Raji (cell line): ENCODE measurements around the gene ANKS1B.

ENCODE experiments used
- POLR2A ChIP-seq: IDR thresholded peaks from 2 replicates; pipeline ENCODE4 v1.6.1; 2011; ENCODE audit warnings: low read depth, low read length, control low read depth; ENCODE audit not compliant: insufficient read depth

ANKS1B gene

GRCh38 chr12:99436584-99436983 lies 548.2 kb downstream of the ANKS1B start:
- no peak for TF ChIP-seq POLR2A

DNA sequence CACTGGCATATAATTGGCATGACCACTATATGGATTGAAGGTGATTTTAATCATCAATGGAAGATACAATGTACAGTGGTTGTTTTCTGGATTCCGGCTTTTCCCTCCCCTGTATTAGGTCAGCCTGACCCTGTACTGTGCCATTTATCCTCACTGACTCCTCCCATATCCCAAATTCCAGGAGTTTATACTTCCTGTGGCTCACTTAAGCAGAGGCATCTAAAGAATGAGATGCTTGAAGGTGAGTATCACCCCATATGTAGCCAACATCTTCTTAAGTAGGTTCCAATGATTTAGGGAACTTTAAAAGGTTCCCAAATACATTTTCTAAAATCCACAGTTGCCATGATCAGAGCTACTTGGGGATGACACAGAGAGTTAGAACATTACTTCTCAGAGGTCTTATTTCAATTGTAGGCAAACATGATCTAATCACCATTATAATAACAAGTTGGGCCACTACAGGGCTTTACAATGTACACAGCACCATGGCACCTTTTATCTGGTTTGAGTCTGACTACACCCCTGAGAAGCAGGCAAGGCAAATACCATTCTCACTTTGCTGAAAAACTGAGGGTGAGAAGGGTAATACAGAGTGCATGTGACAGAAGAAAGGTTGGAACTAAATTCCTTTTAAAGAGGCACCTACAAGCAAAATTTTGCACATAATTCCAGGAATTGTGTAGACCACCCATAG lies 549.5 kb downstream of the ANKS1B start:
- no peak for TF ChIP-seq POLR2A

- TF ChIP-seq POLR2A: no peak
Measured at GRCh38 chr12:99433155-99433554, 551.6 kb downstream of the ANKS1B start.

- TF ChIP-seq POLR2A: no peak
Measured at GRCh38 chr12:99431203-99431602, 553.5 kb downstream of the ANKS1B start.

DNA sequence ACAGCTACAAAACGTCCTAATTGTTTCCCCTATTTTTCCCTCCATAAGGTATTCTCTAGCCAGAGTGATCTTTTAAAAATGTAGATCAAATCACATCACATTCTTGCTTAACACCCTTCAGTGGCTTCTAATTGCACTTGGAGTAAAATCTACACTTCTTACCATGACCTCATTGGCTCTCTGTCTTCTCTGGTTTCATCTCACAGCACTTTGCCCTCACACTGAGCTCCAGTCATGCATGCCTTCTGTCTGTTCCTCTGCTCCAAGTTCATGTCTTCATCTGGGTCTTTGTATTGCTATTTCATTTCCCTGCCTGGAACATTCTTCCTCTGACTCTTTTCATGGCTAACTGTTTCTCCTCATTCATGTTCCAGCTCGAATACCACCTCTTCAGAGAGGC lies 557.6 kb downstream of the ANKS1B start:
- TF ChIP-seq POLR2A: no peak

- no peak for TF ChIP-seq POLR2A
Measured at GRCh38 chr12:99418379-99418778, 566.4 kb downstream of the ANKS1B start.

DNA sequence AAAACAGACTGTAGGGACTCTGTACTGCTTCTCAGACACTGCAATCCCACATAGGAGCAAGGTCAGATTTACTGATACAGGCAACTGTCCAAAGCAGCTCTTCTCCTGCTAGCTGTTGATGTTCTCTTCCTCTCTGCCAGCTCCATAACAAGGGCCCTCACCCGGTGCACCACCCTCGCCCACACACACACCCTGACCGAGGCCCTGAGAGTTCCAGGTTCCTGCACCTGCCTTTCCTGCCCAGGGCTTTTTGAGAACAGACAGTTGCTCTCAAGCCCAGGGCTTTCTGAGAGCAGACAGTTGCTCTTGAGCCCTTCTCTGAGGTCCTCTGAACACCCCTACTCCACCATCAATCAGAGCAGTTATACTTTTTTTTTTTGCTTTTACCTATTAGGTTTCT lies 571.0 kb downstream of the ANKS1B start:
- no peak for TF ChIP-seq POLR2A

DNA sequence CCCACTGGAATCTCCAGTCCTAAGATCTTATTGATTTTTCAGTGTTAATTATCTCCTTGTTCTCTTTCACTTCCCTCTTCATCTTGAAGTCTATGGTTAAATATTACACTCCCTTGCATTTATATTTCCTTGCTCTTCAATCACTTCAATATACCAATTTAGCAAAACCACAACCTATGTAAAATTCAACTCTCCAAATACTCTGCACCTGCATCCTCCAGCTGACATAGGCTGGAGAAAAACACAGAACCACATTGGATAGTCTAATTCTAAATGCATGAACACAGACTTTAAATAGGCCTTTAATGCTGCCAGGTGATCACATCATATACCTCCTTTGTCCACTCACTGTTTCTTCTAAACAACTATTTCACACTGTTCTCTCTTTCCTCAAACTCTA lies 591.0 kb downstream of the ANKS1B start:
- no peak for TF ChIP-seq POLR2A

- no peak for TF ChIP-seq POLR2A
Measured at GRCh38 chr12:99392091-99392850, 592.5 kb downstream of the ANKS1B start.

DNA sequence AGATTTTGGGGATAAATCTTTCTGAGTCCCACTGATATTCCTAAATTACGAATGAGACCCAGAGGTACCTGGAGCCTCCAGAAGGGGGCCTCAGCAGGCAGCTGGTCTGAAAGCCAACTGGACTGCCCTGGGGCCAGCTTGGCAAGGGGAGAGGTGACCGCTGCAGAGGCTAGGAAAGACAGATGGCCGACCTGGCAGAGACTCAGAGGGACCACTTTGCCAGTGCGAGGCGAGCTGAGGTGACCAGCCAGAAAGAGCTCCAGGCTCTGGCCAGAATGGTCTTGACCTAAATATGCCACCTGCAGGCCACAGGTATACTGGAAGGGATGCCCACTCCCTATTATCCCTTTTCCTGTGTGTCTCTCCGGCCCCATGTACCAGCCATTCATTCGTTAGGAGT lies 594.0 kb downstream of the ANKS1B start:
- TF ChIP-seq POLR2A: no peak

- no peak for TF ChIP-seq POLR2A
Measured at GRCh38 chr12:99389751-99390150, 595.0 kb downstream of the ANKS1B start.

DNA sequence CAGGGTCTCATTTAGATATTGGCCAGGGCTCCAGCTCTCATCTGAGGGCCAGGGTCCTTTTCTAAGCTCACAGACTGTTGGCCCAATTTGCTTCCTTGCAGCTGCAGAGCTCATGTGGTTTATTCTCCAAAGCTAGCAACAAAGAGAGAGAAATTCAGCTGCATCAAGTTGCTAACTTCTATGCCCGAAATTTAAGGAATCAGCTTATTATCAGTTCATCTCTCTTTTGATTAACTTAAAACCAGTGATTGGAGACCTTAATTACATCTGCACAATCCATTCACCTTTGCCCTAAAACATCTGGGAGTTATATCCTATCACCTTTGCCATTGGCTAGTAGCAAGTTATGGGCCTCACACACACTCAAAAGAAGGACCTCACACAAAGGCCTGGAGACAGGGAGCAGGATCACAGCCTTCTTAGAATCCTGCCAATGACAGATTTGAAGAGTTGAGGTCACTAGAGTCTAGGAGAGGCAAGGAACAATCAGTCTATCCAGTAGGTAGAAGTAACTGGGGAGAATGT lies 596.0 kb downstream of the ANKS1B start:
- TF ChIP-seq POLR2A: no peak

DNA sequence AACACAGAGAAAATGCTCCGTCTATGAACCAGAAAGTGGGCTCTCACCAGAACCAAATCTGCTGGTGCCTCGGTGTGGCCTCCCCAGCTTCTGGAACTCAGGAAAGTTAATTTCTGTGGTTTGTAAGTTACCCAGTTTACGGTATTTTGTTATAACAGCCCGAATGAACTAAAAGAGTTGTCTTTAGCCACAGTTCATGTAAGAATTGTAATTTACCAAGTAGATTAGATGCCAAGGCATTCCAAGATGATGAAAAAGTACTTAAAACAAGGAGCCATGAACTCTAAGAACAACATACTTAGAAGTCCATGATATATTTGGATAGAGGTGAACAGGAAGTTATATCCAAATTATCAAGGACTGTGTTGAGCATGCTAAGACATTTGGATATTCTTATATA lies 597.1 kb downstream of the ANKS1B start:
- no peak for TF ChIP-seq POLR2A

GRCh38 chr12:99386907-99387306 lies 597.8 kb downstream of the ANKS1B start:
- TF ChIP-seq POLR2A: no peak

- TF ChIP-seq POLR2A: no peak
Measured at GRCh38 chr12:99383258-99383657, 601.5 kb downstream of the ANKS1B start.

DNA sequence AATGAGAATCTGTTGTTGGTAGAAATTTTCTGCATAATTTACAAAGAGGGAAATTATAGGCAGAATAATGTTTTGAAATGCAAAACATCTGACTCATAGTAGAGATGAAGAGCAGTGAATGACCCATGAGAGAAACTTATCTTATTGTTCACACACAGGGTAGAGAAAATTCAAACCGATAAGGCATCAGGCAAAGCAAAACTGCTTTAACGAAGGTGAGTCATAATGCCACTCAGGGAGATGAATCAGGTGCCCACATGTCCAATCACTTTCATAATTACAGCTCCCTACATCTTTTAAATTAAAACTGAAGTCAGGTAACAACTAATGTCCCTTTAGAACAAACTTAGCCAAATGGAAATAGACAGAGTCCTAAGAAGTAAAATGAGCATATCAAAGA lies 602.7 kb downstream of the ANKS1B start:
- no peak for TF ChIP-seq POLR2A
